GM21515 (cell line): Measurements from ENCODE around the gene LIMS2.

Source experiments
- ATAC-seq: cut with Tn5 transposase; IDR thresholded peaks from one replicate; pipeline ENCODE4 v1.9.1; 2021; ENCODE audit not compliant: unreplicated experiment

The LIMS2 gene

GRCh38 chr2:127674241-127675209, 805 bp downstream of the LIMS2 start:
- no peak for ATAC-seq

GRCh38 chr2:127673291-127674069, 1.9 kb downstream of the LIMS2 start:
- no peak for ATAC-seq

GRCh38 chr2:127672341-127673224, 2.7 kb downstream of the LIMS2 start:
- no peak for ATAC-seq

- no peak for ATAC-seq
Measured at GRCh38 chr2:127671557-127672302, 3.6 kb downstream of the LIMS2 start.

GRCh38 chr2:127670957-127671290, 4.4 kb downstream of the LIMS2 start:
- no peak for ATAC-seq

- ATAC-seq: no peak
Measured at GRCh38 chr2:127670055-127670956, 5.0 kb downstream of the LIMS2 start.

GRCh38 chr2:127669056-127669455, 6.3 kb downstream of the LIMS2 start:
- ATAC-seq: no peak

GRCh38 chr2:127665267-127665893, 9.9 kb downstream of the LIMS2 start:
- no peak for ATAC-seq

- ATAC-seq: no peak
Measured at GRCh38 chr2:127664895-127665225, 10.5 kb downstream of the LIMS2 start.

GRCh38 chr2:127664065-127664894, 11.1 kb downstream of the LIMS2 start:
- ATAC-seq: no peak

GRCh38 chr2:127663566-127664064, 11.7 kb downstream of the LIMS2 start:
- no peak for ATAC-seq

GRCh38 chr2:127662937-127663565, 12.3 kb downstream of the LIMS2 start:
- no peak for ATAC-seq

- no peak for ATAC-seq
Measured at GRCh38 chr2:127661949-127662510, 13.3 kb downstream of the LIMS2 start.

- ATAC-seq: no peak
Measured at GRCh38 chr2:127661072-127661649, 14.2 kb downstream of the LIMS2 start.

- ATAC-seq: no peak
Measured at GRCh38 chr2:127660291-127660578, 15.1 kb downstream of the LIMS2 start.

GRCh38 chr2:127659408-127660290, 15.7 kb downstream of the LIMS2 start:
- ATAC-seq: no peak
